Activated CD8-positive, alpha-beta T cell treated with anti-CD3 and anti-CD28 coated beads for 36 hours (primary cell): ENCODE data around the gene SLC7A6. TPM values are rescaled to one million over a fixed set of nuclear protein-coding genes. Genes with fewer than 3 reads are reported as not detected.

Source experiments
- ATAC-seq: fragments of 200-7000 bp; cut with Tn5 transposase; one replicate; pipeline ENCODE4 v1.10.0; 2021; ENCODE audit warnings: mild to moderate bottlenecking, moderate library complexity
- CTCF ChIA-PET: fragments of 350-600 bp; sonication (Branson Sonifier 250); formaldehyde crosslinking; loops from one replicate; lab custom pipeline; 2021; ENCODE audit warnings: antibody characterized with exemption; lab: Charles Lee
- POLR2A ChIA-PET: fragments of 350-600 bp; sonication (Branson Sonifier 250); formaldehyde crosslinking; loops from one replicate; lab custom pipeline; 2021; ENCODE audit warnings: antibody characterized with exemption; lab: Charles Lee
- DNase-seq: peaks from one replicate; pipeline ENCODE4 v3.0.0-alpha.2; 2020
- H3K27ac Mint-ChIP-seq: one replicate; pipeline ENCODE4 v1.8.0; 2021; ENCODE audit warnings: mild to moderate bottlenecking, mixed read lengths
- H3K27me3 Mint-ChIP-seq: one replicate; pipeline ENCODE4 v1.8.0; 2021; ENCODE audit warnings: mixed read lengths
- H3K36me3 Mint-ChIP-seq: one replicate; pipeline ENCODE4 v1.8.0; 2021; ENCODE audit warnings: low read depth, mixed read lengths
- H3K4me1 Mint-ChIP-seq: one replicate; pipeline ENCODE4 v1.8.0; 2021; ENCODE audit warnings: low read depth, mixed read lengths
- H3K4me3 Mint-ChIP-seq: one replicate; pipeline ENCODE4 v1.8.0; 2021; ENCODE audit warnings: mild to moderate bottlenecking, moderate library complexity, mixed read lengths
- H3K9me3 Mint-ChIP-seq: one replicate; pipeline ENCODE4 v1.8.0; 2021; ENCODE audit warnings: mixed read lengths
- CTCF ChIP-seq: fragments of 200-600 bp; IDR thresholded peaks from one replicate; pipeline ENCODE4 v1.8.0; 2022; ENCODE audit warnings: antibody characterized with exemption, mild to moderate bottlenecking
- intact Hi-C: fragments of 100-400 bp; cut with micrococcal nuclease; formaldehyde crosslinking; loops from one replicate; pipeline ENCODE4 v1.10.0; 2022
- total RNA-seq, 2 experiments: library from RNA; stranded (reverse); gene quantifications; one replicate each; pipeline ENCODE4 v1.2.3, GENCODE V29; 2021

Gene SLC7A6
- total RNA-seq, 2 experiments from 2014 or later, result 73.8 to 76.9 TPM

- H3K9me3 Mint-ChIP-seq, result no peaks in the 10 kb centered on the region
- peak overlapping the region; percentile 83 for H3K4me3 Mint-ChIP-seq
- H3K4me1 Mint-ChIP-seq, result peaks cover 45% of the 10 kb centered on the region
- ChIA-PET CTCF (interaction anchor here (1.0 to 4.4 kb wide), 3 partner anchors 9 to 47 kb away, joined by 3 to 60 read pairs (median 3); partner anchors contain the start of gene SLC7A6), POLR2A (interaction anchor here (4.8 kb wide), 1 partner anchor 10 kb away, joined by 30 read pairs; no protein-coding TSS in a partner anchor)
- no peaks in the 10 kb centered on the region for H3K27me3 Mint-ChIP-seq
- DNase-seq (no peak), ATAC-seq (no peak)
- peak overlapping the region; percentile 89 for H3K27ac Mint-ChIP-seq
- intact Hi-C loops, result loop anchor here (2.0 to 5.0 kb wide), 2 partner anchors 23 to 42 kb away; no protein-coding TSS in a partner anchor
- peaks cover 41% of the 10 kb centered on the region for H3K36me3 Mint-ChIP-seq
- no peak for TF ChIP-seq CTCF
Observed at GRCh38 chr16:68309799-68310198, 45.5 kb downstream of the SLC7A6 start.

GRCh38 chr16:68310437-68310773 lies 46.1 kb downstream of the SLC7A6 start:
- H3K4me1 Mint-ChIP-seq, result peaks cover 47% of the 10 kb centered on the region
- intact Hi-C loops, result loop anchor here (2.0 to 5.0 kb wide), 2 partner anchors 24 to 43 kb away; no protein-coding TSS in a partner anchor
- no peak for TF ChIP-seq CTCF
- H3K4me3 Mint-ChIP-seq, result peak overlapping the region; percentile 83
- peaks cover 38% of the 10 kb centered on the region for H3K36me3 Mint-ChIP-seq
- ChIA-PET POLR2A (interaction anchor here (0.7 to 4.8 kb wide), 16 partner anchors 9 to 218 kb away, joined by 3 to 30 read pairs (median 8); partner anchors contain the start of genes PLA2G15 and SLC7A6), CTCF (interaction anchor here (1.0 to 4.4 kb wide), 8 partner anchors 11 to 73 kb away, joined by 3 to 60 read pairs (median 5); partner anchors contain the start of gene SLC7A6)
- H3K27me3 Mint-ChIP-seq, result no peaks in the 10 kb centered on the region
- ATAC-seq (no peak), DNase-seq (no peak)
- peak overlapping the region; percentile 89 for H3K27ac Mint-ChIP-seq
- H3K9me3 Mint-ChIP-seq, result no peaks in the 10 kb centered on the region

- no peak for TF ChIP-seq CTCF
- H3K9me3 Mint-ChIP-seq, result no peaks in the 10 kb centered on the region
- peak within 1 kb of the TSS; percentile 89 for H3K27ac Mint-ChIP-seq
- DNase-seq (peak; percentile 96), ATAC-seq (peak; percentile 99)
- peak within 1 kb of the TSS; percentile 83 for H3K4me3 Mint-ChIP-seq
- intact Hi-C loops, result loop anchor here (2.0 to 5.0 kb wide), 2 partner anchors 24 to 44 kb away; no protein-coding TSS in a partner anchor
- POLR2A ChIA-PET, result interaction anchor here (0.6 to 4.8 kb wide), 22 partner anchors 9 to 218 kb away, joined by 3 to 30 read pairs (median 6); partner anchors contain the start of genes PLA2G15 and SLC7A6
- CTCF ChIA-PET, result interaction anchor here (0.6 to 4.4 kb wide), 11 partner anchors 11 to 81 kb away, joined by 3 to 60 read pairs (median 5); partner anchors contain the start of gene SLC7A6
- peaks cover 37% of the 10 kb centered on the region for H3K36me3 Mint-ChIP-seq
- no peaks in the 10 kb centered on the region for H3K27me3 Mint-ChIP-seq
- H3K4me1 Mint-ChIP-seq, result peaks cover 46% of the 10 kb centered on the region
Observed at GRCh38 chr16:68310774-68311511, 46.6 kb downstream of the SLC7A6 start, which contains the start of the genes PRMT7 and SLC7A6OS. TSS of gene PRMT7 (plus strand) at chr16:68311019. CDS start at chr16:68315980, 4,961 bp downstream. TSS of gene SLC7A6OS (minus strand) at chr16:68310946. CDS start at chr16:68310926, 20 bp downstream.

- Mint-ChIP-seq H3K27me3 (no peaks in the 10 kb centered on the region), H3K4me3 (peak overlapping the region; percentile 46), H3K27ac (no peak overlapping the region), H3K36me3 (peaks cover 38% of the 10 kb centered on the region), H3K9me3 (no peaks in the 10 kb centered on the region), H3K4me1 (peaks cover 37% of the 10 kb centered on the region)
- TF ChIP-seq CTCF, result no peak
- ChIA-PET POLR2A (no interaction called here), CTCF (interaction anchor here (1.0 to 3.1 kb wide), 2 partner anchors 49 to 51 kb away, joined by 4 to 10 read pairs; partner anchors contain the start of gene SLC7A6)
- intact Hi-C loops, result loop anchor here (5.0 kb wide), 1 partner anchor 46 kb away; no protein-coding TSS in a partner anchor
- no peak for ATAC-seq
- DNase-seq, result no peak
Observed at GRCh38 chr16:68313116-68313515, 48.8 kb downstream of the SLC7A6 start.
